ENCODE results near the gene ROR1.

DNA sequence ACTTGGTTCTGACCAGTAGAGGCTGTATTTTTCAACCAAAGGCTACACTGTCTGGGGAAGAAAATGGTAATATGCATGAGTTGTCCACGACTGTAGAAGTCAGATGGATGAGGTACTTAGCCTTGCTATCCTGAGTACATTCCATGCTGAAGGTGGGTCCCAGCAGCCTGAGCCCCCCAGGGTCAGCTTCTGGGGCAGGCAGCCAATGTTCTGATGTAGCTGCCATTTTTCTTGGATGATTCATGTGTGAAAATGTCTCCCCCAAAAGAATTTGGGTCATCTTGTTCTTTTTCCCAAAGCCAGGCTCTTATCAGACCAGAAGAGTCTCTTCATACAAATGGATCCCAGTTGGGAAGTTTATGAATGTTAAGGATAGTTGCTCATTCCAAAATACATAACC lies 257.4 kb downstream of the ROR1 start:
- TF ChIP-seq, protein P1, sequence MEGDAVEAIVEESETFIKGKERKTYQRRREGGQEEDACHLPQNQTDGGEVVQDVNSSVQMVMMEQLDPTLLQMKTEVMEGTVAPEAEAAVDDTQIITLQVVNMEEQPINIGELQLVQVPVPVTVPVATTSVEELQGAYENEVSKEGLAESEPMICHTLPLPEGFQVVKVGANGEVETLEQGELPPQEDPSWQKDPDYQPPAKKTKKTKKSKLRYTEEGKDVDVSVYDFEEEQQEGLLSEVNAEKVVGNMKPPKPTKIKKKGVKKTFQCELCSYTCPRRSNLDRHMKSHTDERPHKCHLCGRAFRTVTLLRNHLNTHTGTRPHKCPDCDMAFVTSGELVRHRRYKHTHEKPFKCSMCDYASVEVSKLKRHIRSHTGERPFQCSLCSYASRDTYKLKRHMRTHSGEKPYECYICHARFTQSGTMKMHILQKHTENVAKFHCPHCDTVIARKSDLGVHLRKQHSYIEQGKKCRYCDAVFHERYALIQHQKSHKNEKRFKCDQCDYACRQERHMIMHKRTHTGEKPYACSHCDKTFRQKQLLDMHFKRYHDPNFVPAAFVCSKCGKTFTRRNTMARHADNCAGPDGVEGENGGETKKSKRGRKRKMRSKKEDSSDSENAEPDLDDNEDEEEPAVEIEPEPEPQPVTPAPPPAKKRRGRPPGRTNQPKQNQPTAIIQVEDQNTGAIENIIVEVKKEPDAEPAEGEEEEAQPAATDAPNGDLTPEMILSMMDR (IDR thresholded peaks at IDR 0.05): no peak
- TF ChIP-seq POLR2A (IDR thresholded peaks at IDR 0.05): no peak

Measured in thyroid gland (tissue), 4 donors.